Muscle layer of colon (tissue), 2 donors: ENCODE measurements around the gene AMT.

Experiments used
- H3K27ac ChIP-seq: one replicate; pipeline ENCODE4 v1.7.0; 2013; ENCODE audit warnings: low read depth, mild to moderate bottlenecking, low read length, moderate library complexity
- H3K27me3 ChIP-seq, 2 donors: one replicate each; pipeline ENCODE4 v1.7.0; 2013; ENCODE audit warnings: low read length in 2 of 2, mild to moderate bottlenecking in 2 of 2; ENCODE audit not compliant: insufficient read depth in 2 of 2, control insufficient read depth in 1 of 2
- H3K36me3 ChIP-seq: one replicate; pipeline ENCODE4 v1.7.0; 2013; ENCODE audit warnings: mild to moderate bottlenecking, low read length; ENCODE audit not compliant: insufficient read depth
- H3K4me1 ChIP-seq: one replicate; pipeline ENCODE4 v1.7.0; 2013; ENCODE audit warnings: mild to moderate bottlenecking, low read length; ENCODE audit not compliant: insufficient read depth
- H3K4me3 ChIP-seq, 2 donors: one replicate each; pipeline ENCODE4 v1.7.0; 2013; ENCODE audit warnings: low read length in 2 of 2, low read depth in 1 of 2, mild to moderate bottlenecking in 1 of 2, moderate library complexity in 1 of 2
- H3K9ac ChIP-seq: one replicate; pipeline ENCODE4 v1.7.0; 2013; ENCODE audit warnings: low read length
- H3K9me3 ChIP-seq: one replicate; pipeline ENCODE4 v1.7.0; 2013; ENCODE audit warnings: mild to moderate bottlenecking, low read length
- donor health status: abdominal sarcoma.
- donor health status: Adenocarcinoma of cecum.

Gene AMT

GRCh38 chr3:49460188-49460890 is 38.1 kb upstream of the AMT start:
- no peak overlapping the region for H3K27ac ChIP-seq

GRCh38 chr3:49456466-49456865 is 34.2 kb upstream of the AMT start:
- no peak overlapping the region for H3K27ac ChIP-seq
- no peaks in the 10 kb centered on the region for H3K36me3 ChIP-seq
- no peaks in the 10 kb centered on the region for H3K4me1 ChIP-seq
- H3K9me3 ChIP-seq: no peaks in the 10 kb centered on the region
- H3K4me3 ChIP-seq: no peak overlapping the region
- H3K9ac ChIP-seq: no peak overlapping the region
- H3K27me3 ChIP-seq: no peaks in the 10 kb centered on the region

More at GRCh38 chr3:49460188-49460890, 38.1 kb upstream of the AMT start:
- Histone ChIP-seq H3K9me3 (no peaks in the 10 kb centered on the region), H3K4me1 (no peaks in the 10 kb centered on the region), H3K9ac (no peak overlapping the region), H3K4me3 (no peak overlapping the region), H3K36me3 (no peaks in the 10 kb centered on the region), H3K27me3 (no peaks in the 10 kb centered on the region)

- no peak overlapping the region for H3K4me3 ChIP-seq
- no peaks in the 10 kb centered on the region for H3K4me1 ChIP-seq
- H3K9me3 ChIP-seq: no peaks in the 10 kb centered on the region
- H3K27me3 ChIP-seq: no peaks in the 10 kb centered on the region
- H3K36me3 ChIP-seq: no peaks in the 10 kb centered on the region
- H3K9ac ChIP-seq: no peak overlapping the region
- no peak overlapping the region for H3K27ac ChIP-seq
Observed at GRCh38 chr3:49454898-49455681, 32.8 kb upstream of the AMT start.

GRCh38 chr3:49454458-49454857 is 32.2 kb upstream of the AMT start:
- Histone ChIP-seq H3K9ac (no peak overlapping the region), H3K9me3 (no peaks in the 10 kb centered on the region), H3K27me3 (no peaks in the 10 kb centered on the region), H3K27ac (no peak overlapping the region), H3K36me3 (no peaks in the 10 kb centered on the region), H3K4me1 (no peaks in the 10 kb centered on the region), H3K4me3 (no peak overlapping the region)

- no peak overlapping the region for H3K9ac ChIP-seq
- H3K27ac ChIP-seq: no peak overlapping the region
- H3K9me3 ChIP-seq: no peaks in the 10 kb centered on the region
- no peaks in the 10 kb centered on the region for H3K4me1 ChIP-seq
- no peak overlapping the region for H3K4me3 ChIP-seq
- H3K27me3 ChIP-seq: no peaks in the 10 kb centered on the region
- no peaks in the 10 kb centered on the region for H3K36me3 ChIP-seq
Observed at GRCh38 chr3:49453621-49454020, 31.3 kb upstream of the AMT start.

GRCh38 chr3:49445391-49445790 is 23.1 kb upstream of the AMT start:
- H3K27me3 ChIP-seq: no peaks in the 10 kb centered on the region
- H3K4me3 ChIP-seq: no peak overlapping the region
- no peaks in the 10 kb centered on the region for H3K4me1 ChIP-seq
- H3K27ac ChIP-seq: no peak overlapping the region
- H3K36me3 ChIP-seq: no peaks in the 10 kb centered on the region
- no peaks in the 10 kb centered on the region for H3K9me3 ChIP-seq
- no peak overlapping the region for H3K9ac ChIP-seq

GRCh38 chr3:49434731-49435130 is 12.5 kb upstream of the AMT start:
- Histone ChIP-seq H3K4me1 (peaks cover 3% of the 10 kb centered on the region), H3K9ac (no peak overlapping the region), H3K27me3 (no peaks in the 10 kb centered on the region), H3K36me3 (no peaks in the 10 kb centered on the region), H3K9me3 (no peaks in the 10 kb centered on the region), H3K27ac (no peak overlapping the region), H3K4me3 (no peak overlapping the region)

- peak overlapping the region; percentile 52 to 73 for H3K4me3 ChIP-seq
- H3K27me3 ChIP-seq: no peaks in the 10 kb centered on the region
- peak overlapping the region; percentile 49 for H3K9ac ChIP-seq
- H3K9me3 ChIP-seq: no peaks in the 10 kb centered on the region
- peaks cover 3% of the 10 kb centered on the region for H3K4me1 ChIP-seq
- peaks cover 17% of the 10 kb centered on the region for H3K36me3 ChIP-seq
- H3K27ac ChIP-seq: peak overlapping the region; percentile 89
Observed at GRCh38 chr3:49428752-49429080, 6.4 kb upstream of the AMT start.

- Histone ChIP-seq H3K4me1 (peaks cover 9% of the 10 kb centered on the region), H3K9me3 (no peaks in the 10 kb centered on the region), H3K27ac (no peak overlapping the region), H3K27me3 (no peaks in the 10 kb centered on the region), H3K9ac (no peak overlapping the region), H3K36me3 (peaks cover 17% of the 10 kb centered on the region), H3K4me3 (no peak overlapping the region)
Observed at GRCh38 chr3:49427586-49427985, 5.3 kb upstream of the AMT start.

GRCh38 chr3:49424816-49425215 is 2.5 kb upstream of the AMT start:
- peaks cover 17% of the 10 kb centered on the region for H3K4me1 ChIP-seq
- H3K36me3 ChIP-seq: peaks cover 25% of the 10 kb centered on the region
- no peak overlapping the region for H3K27ac ChIP-seq
- H3K4me3 ChIP-seq: no peak overlapping the region
- no peak overlapping the region for H3K9ac ChIP-seq
- H3K9me3 ChIP-seq: no peaks in the 10 kb centered on the region
- no peaks in the 10 kb centered on the region for H3K27me3 ChIP-seq

GRCh38 chr3:49421890-49422378 is 339 bp downstream of the AMT start:
- peaks cover 16% of the 10 kb centered on the region for H3K4me1 ChIP-seq
- H3K9me3 ChIP-seq: no peaks in the 10 kb centered on the region
- peak overlapping the region; percentile 30 to 42 for H3K4me3 ChIP-seq
- no peaks in the 10 kb centered on the region for H3K27me3 ChIP-seq
- peak overlapping the region; percentile 54 for H3K27ac ChIP-seq
- no peak overlapping the region for H3K9ac ChIP-seq
- H3K36me3 ChIP-seq: peaks cover 25% of the 10 kb centered on the region
